GM08714 (cell line): ENCODE data around the gene PIGL.

Experiments
- H3K4me3 ChIP-seq: fragments of 200-500 bp; sonication (Bioruptor generic); 2 replicates; pipeline ENCODE4 v1.5.1; 2014; ENCODE audit warnings: mild to moderate bottlenecking, low read length, inconsistent platforms
- ZNF274 ChIP-seq: IDR thresholded peaks from 2 replicates; pipeline ENCODE4 v1.6.1; 2012; ENCODE audit warnings: mild to moderate bottlenecking, low read depth, low read length

The PIGL gene

DNA sequence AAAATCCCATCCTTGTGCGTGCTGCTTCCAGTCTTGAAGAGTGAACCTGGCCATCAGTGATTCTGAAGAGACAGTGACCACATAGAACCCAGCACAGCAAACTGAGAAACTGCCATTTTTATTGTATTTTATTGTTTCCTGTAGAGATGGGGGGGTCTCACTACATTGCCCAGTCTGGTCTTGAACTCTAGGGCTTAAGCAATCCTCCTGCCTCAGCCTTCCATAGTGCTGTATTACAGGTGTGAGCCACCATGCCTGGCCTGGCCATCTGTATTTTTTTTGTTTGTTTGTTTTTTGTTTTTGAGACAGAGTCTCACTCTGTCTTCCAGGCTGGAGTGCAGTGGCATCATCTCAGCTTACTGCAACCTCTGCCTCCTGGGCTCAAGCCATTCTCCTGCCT is 122.4 kb downstream of the PIGL start:
- TF ChIP-seq ZNF274 = no peak
- no peak overlapping the region for H3K4me3 ChIP-seq

DNA sequence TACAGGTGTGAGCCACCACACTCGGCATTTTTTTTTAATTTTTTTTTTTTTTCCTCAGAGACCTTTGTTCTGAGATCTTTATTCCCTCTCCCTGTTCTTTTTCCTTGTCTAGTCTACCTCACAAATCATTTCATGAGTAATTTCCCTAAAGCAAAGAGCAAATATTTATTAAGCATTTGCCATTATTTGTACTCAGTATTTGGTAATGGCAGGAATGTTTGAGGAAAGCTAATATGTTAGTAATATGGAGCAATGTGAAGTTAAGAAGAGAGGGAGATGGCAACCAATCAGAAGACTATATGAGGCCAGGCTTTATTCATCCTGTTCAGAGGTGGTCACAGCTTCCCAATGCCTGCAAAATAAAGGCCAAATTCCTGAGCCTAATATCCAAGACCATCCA is 122.9 kb downstream of the PIGL start:
- TF ChIP-seq ZNF274 = no peak
- H3K4me3 ChIP-seq = no peak overlapping the region

DNA sequence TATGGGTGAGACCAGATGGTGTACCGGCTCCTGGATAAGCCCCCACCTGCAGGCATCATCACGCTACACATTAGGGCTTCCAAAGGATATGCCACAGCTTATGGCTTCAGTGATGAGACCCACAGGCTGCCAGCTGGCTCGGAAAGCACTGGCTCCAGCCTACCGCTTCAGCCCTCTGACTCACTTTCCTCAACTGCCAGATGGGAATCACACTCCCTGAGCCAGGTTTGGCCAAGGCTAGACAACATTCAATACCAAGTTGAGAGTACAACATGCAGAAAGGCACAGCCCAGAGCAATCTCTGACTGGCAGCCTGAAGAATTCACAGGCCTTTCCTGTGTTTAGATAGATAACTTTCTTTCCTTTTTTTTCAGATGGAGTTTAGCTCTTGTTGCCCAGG is 126.0 kb downstream of the PIGL start:
- no peak for TF ChIP-seq ZNF274
- no peak overlapping the region for H3K4me3 ChIP-seq

DNA sequence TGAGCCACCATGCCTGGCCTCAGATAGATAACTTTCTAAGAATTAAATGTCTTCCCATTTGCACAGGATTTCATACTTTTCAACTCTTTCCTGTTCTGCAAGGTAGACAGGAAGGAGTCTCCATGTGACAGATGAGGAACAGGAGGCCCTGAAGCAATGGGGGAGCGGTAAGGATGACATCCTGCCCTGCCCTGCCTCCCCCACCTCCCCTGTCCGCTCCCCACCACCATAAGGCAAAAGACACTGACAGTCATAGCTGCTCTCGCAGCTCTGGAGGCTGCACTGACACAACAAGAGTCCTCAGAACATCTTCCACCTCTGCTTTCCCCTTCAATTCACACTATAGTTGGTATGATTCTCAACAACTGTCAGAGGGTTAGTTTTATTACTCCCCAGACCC is 126.6 kb downstream of the PIGL start:
- no peak overlapping the region for H3K4me3 ChIP-seq
- TF ChIP-seq ZNF274 = no peak

DNA sequence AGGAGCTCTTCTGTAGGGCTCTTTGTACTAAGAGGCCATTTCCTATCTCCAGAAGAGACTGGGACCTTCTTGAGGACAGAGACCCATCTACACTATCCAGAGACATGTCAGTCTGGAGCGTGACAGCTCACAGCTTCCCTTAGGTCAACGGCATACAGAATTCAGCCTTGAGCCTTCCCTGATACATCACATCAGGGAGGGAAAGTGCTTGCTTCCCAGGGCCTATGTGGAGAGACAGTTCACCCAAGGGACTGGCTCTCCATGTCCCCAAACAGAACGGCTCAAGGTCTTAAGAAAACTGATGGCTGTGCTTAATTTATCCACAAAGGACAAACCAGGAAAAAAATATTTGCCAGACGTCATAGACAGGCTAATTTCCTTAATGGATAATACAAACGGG is 128.6 kb downstream of the PIGL start:
- no peak for TF ChIP-seq ZNF274
- H3K4me3 ChIP-seq = no peak overlapping the region

DNA sequence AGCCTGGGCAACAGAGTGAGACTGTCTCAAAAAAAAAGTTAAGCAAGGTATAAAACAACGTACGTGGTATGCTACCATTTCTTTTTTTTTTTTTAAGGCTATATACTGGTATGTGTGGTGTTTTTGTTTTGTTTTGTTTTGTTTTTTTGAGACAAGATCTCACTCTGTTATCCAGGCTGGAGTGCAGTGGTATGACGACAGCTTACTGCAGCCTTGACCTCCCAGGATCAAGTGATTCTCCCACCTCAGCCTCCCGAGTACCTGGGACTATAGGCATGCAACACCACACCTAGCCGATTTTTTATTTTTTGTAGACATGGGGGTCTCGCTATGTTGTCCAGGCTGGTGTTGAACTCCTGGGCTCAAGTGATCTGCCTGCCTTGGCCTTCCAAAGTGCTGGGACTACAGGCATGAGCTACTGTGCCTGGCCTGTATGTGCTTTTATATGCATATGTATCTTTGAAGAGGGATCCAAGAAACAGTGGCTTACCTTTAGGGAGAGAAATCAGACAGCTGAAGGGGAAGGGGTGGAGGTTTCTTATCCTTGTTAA is 129.8 kb downstream of the PIGL start:
- TF ChIP-seq ZNF274 = no peak

DNA sequence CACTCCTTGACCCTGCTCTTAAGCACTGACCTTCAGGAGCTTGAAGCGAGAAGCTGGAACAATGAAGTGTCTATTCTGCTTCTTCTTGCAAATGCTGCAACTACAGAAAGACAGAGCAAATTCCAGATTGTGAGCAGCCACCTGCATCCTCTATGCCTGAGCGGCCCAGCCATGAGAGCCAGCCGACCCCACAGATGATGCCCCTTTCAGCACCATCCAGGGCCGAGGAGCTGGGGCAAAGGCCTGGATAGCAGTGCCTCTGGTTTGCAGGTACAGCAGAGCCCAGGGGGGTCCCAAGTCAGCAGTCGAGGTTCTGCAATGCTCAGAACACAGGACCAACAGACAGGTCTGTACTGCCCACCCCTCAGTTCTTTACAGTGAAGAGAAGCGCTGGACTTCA is 131.6 kb downstream of the PIGL start:
- no peak for TF ChIP-seq ZNF274
- no peak overlapping the region for H3K4me3 ChIP-seq

More for the DNA sequence above, 129.8 kb downstream of the PIGL start:
- H3K4me3 ChIP-seq = no peak overlapping the region

DNA sequence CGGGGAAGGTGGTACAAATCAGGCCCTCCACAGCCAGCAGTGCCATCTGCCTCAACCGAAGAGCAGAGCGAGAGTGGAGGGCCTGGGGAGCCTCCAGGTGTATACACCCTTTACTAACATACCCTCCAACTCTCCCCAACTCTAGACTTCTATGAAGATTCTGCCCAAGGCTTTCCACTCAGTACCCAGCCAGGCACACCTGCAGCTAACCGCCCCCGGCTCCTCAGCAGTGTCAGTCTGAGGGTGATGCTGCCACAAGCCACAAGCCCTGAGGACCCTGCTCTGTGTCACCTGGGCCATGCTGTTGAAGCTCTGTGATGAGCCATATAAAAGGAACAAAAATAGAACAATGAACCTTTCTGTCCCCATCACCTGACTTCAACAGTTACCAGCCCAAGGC is 132.4 kb downstream of the PIGL start:
- no peak overlapping the region for H3K4me3 ChIP-seq
- TF ChIP-seq ZNF274 = no peak

DNA sequence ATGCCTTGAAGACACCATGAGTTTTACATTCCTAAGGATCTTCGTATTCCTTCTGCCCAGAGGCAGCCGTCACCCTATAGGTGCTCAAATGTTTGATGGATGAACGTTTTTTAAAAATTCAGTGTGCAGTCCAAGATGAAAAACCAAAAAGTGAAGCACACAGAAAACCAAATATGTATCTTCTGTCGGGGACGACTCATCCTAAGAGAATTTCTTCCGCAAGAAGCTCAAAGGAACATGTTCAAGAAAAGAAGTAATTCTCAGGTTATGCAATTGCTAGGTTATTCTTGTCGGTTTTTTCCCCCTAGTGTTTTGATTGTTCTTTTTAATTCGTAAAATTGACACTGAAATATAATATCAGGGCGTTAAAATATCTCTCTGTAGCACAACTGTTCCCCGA is 134.8 kb downstream of the PIGL start:
- H3K4me3 ChIP-seq = peak overlapping the region; percentile 87
- no peak for TF ChIP-seq ZNF274

DNA sequence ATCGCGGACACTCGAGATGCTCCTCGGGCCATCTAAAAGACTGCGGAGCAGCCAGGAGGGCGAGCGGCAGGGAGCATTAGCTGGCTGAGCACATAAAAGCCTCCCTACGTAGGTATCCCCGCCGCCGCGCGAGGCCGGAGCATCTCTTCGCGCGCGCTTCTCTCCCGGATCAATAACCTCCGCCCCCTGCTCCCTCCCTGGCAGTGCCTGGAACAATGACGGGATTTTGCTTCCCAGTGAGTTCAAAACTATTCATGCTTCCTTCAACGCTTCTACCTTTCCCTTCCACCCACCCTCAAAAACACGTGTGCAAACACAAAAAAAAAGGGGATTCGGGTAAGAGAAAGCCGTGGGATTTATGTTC is 135.3 kb downstream of the PIGL start:
- TF ChIP-seq ZNF274 = no peak
- peak overlapping the region; percentile 87 for H3K4me3 ChIP-seq

DNA sequence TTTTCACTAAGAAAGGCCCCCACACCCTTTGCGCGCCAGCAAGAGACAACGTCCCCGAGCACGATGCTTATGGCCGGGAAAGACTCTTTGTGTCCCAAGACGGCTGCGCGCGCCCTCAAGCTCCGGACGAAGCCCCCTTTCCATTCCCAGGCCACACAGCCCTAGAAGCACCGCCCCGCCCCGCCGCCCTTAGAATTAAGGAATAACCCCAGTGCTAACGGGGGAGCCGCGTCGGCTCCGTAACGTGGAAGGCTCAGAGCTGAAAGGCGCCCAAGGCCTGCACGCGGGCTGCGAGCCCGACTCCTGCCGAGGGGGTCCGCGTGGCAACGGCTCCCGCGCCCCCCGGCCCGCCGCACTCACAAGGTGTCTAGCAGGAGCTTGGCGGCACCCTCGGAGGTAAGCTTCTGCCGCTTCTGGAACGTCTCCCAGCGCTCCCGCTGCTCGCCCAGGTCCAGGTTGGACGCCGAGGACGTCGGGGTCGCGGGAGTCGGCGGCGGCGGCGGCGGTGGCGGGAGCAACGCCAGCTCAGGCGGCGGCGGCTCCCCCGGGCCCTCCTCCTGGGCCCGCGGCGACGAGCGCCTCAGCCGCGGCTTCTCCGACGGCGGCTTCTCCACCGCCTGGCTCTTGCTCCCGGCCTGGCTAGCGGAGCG is 135.8 kb downstream of the PIGL start:
- peak overlapping the region; percentile 87 for H3K4me3 ChIP-seq
- no peak for TF ChIP-seq ZNF274

DNA sequence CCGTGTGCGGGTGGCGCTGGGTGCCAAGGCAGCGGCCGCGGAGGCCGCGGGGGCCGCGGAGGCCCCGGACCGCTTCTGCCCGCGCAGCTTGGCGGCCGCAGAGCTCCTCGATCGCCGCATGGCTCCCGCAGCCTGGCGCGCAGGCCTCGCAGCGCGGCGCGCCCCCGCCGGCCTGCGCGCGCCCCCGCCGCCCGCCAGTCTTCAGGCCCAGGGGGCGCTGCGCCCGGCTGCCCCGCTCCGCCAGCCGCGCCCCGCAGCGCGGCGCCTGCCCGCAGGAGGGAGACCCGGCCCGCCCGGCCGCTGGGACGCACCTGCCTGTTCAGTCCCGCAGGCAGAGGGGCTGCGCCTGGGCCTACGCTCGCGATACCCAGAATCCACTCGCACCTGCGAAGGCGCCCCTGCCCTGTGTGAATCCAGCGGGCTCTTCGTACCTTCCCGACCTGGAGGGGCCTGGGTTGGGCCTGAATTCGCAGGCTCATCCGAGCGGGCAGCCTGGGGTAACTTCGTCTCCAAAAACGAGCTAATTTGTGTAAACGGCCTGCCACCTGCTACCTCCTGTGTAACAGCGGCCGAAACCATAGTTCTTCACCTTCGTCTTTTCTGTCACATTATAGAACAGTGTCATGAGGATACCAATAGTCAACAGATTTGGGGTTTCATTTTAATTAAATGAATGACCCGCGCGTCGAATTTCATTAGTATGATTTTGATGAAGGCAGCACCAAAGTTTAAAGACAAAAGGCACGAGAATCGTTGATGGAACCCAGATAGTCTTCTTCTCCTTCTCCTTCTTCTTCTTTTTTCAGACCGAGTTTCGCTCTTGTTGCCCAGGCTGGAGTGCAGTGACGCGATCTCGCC is 136.5 kb downstream of the PIGL start, which contains the start of gene CENPV:
Gene CENPV, minus strand, starts transcription at position 153 of the 858 bp plus-strand sequence. Its CDS starts 33 bp downstream, at position 120.
- H3K4me3 ChIP-seq = peak within 1 kb of the TSS; percentile 87
- no peak for TF ChIP-seq ZNF274

DNA sequence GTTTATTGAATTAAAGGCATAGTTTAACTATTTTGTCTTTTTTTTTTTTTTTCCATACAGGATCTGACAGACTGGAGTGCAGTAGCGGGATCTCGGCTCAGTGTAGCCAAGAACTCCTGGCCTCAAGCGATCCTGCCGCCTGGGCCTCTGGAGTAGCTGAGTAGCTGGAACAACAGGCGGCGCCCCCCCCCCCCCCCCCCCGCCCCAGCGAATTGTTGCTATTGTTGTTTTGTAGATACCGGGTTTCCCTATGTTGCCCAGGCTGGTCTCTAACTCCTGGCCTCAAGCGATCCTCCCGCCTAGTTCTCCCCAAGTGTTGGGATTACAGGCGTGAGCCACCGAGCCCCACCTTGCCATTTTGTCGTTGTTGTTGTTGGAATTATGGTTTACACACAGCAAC is 137.6 kb downstream of the PIGL start:
- H3K4me3 ChIP-seq = no peak overlapping the region
- no peak for TF ChIP-seq ZNF274

DNA sequence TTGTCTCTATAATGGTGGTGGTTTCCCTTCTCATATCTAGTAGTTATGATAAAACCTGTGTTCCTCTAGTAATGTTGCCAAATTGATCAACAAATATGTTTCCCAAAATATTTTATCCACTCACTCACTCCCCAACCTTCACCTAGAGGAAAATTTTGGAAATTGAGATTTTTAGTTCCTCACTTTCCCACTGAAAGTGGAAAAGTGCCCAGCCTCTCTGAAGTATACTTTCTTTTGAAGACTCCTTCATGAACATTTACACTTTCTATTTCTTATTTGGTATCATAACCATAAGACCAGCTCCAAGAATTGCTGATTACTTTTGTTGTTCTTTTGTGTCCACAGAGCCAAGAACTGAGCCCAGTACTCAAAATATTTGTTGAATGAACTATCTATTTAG is 141.4 kb downstream of the PIGL start:
- no peak overlapping the region for H3K4me3 ChIP-seq

DNA sequence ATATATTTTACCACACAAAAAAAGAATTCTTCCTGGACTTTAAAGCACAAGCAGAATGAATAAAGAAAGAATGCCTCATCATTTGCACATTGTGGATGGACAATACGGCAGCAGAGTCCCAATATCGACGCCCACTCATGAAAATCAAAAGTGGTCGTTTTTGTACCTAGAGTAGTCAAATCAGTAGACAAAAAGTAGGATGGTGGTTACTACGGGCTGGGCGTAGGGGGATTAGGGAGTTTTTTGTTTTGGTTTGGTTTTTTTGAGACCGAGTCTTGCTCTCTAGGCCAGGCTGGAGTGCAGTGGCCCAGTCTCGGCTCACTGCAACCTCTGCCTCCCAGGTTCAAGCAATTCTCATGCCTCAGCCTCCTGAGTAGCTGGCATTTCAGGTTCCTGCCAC is 144.9 kb downstream of the PIGL start:
- TF ChIP-seq ZNF274 = no peak
- H3K4me3 ChIP-seq = no peak overlapping the region

More for the DNA sequence above, 141.4 kb downstream of the PIGL start:
- TF ChIP-seq ZNF274 = no peak
